PFSK-1 (cell line): Measurements from ENCODE around the gene GMEB2.

Experiments used
- FOXP2 ChIP-seq: optimal IDR thresholded peaks from 2 replicates; pipeline ENCODE3; 2011; ENCODE audit warnings: borderline replicate concordance, control low read depth, inconsistent platforms; ENCODE audit not compliant: insufficient read depth; ENCODE audit errors: extremely low read length, extremely low read depth
- POLR2AphosphoS5 ChIP-seq: IDR thresholded peaks from 2 replicates; pipeline ENCODE4 v1.6.1; 2012; ENCODE audit warnings: low read depth, mild to moderate bottlenecking, control low read depth, low read length, moderate library complexity
- REST ChIP-seq, 2 experiments: IDR thresholded peaks; 2 replicates each; pipeline versions ENCODE4 v1.6.1 to v1.8.0; 2011 to 2012; ENCODE audit warnings: low read depth in 2 of 2, low read length in 2 of 2, control low read depth in 1 of 2, inconsistent platforms in 1 of 2, mild to moderate bottlenecking in 1 of 2, moderate library complexity in 1 of 2; ENCODE audit not compliant: insufficient read depth in 1 of 2
- SIN3A ChIP-seq: IDR thresholded peaks from 2 replicates; pipeline ENCODE4 v1.6.1; 2012; ENCODE audit warnings: mild to moderate bottlenecking, low read length, moderate library complexity, borderline replicate concordance; ENCODE audit not compliant: insufficient read depth
- TAF1 ChIP-seq: IDR thresholded peaks from 2 replicates; pipeline ENCODE4 v1.6.1; 2012; ENCODE audit warnings: low read length, control low read depth, borderline replicate concordance; ENCODE audit not compliant: insufficient read depth

Gene GMEB2

GRCh38 chr20:63587776-63588591, 38.9 kb downstream of the GMEB2 start:
- TF ChIP-seq POLR2AphosphoS5: no peak
- TF ChIP-seq FOXP2: no peak
- TF ChIP-seq REST (IDR thresholded peaks at IDR 0.05; ENCODE audit: insufficient read depth in 1 of 2, low read depth in 2 of 2, low read length in 2 of 2): no peak
- TF ChIP-seq TAF1: no peak
- TF ChIP-seq SIN3A: no peak

- no peak for TF ChIP-seq POLR2AphosphoS5
- TF ChIP-seq REST (IDR thresholded peaks at IDR 0.05; ENCODE audit: insufficient read depth in 1 of 2, low read depth in 2 of 2, low read length in 2 of 2): no peak
- TF ChIP-seq TAF1: no peak
- no peak for TF ChIP-seq SIN3A
- no peak for TF ChIP-seq FOXP2
These were observed 39.6 kb downstream of the GMEB2 start for GRCh38 chr20:63587256-63587655.

- TF ChIP-seq POLR2AphosphoS5 (no peak), FOXP2 (no peak)
These were observed 40.1 kb downstream of the GMEB2 start for GRCh38 chr20:63586797-63587196.

GRCh38 chr20:63585616-63586565, 41.0 kb downstream of the GMEB2 start:
- no peak for TF ChIP-seq TAF1
- TF ChIP-seq FOXP2: no peak
- no peak for TF ChIP-seq POLR2AphosphoS5
- no peak for TF ChIP-seq REST (IDR thresholded peaks at IDR 0.05; ENCODE audit: insufficient read depth in 1 of 2, low read depth in 2 of 2, low read length in 2 of 2)
- no peak for TF ChIP-seq SIN3A

- TF ChIP-seq SIN3A: no peak
- no peak for TF ChIP-seq TAF1
- TF ChIP-seq REST (IDR thresholded peaks at IDR 0.05; ENCODE audit: insufficient read depth in 1 of 2, low read depth in 2 of 2, low read length in 2 of 2): no peak
- TF ChIP-seq POLR2AphosphoS5: no peak
- TF ChIP-seq FOXP2: no peak
These were observed 44.4 kb downstream of the GMEB2 start for GRCh38 chr20:63582382-63583063.
